DOHH2 (cell line): Measurements from ENCODE around the gene PRKAB1.

Experiments used
- CTCF ChIP-seq: fragments of 200-600 bp; sonication (generic); IDR thresholded peaks from one replicate; pipeline ENCODE4 v1.5.1; 2014; ENCODE audit warnings: antibody characterized with exemption, mild to moderate bottlenecking, low read depth, low read length; ENCODE audit not compliant: poor library complexity, severe bottlenecking
- EZH2phosphoT487 ChIP-seq: fragments of 200-600 bp; sonication (generic); IDR thresholded peaks from 2 replicates; pipeline ENCODE4 v1.6.1; 2017; ENCODE audit warnings: borderline replicate concordance, mild to moderate bottlenecking, antibody characterized with exemption, low read length, moderate library complexity, mixed read lengths

- no peak for TF ChIP-seq CTCF
- TF ChIP-seq EZH2phosphoT487 = no peak
Observed at GRCh38 chr12:119727600-119728443, 59.9 kb downstream of the PRKAB1 start.
